Fibroblast of skin of scalp (primary cell): Measurements from ENCODE around the gene CPE.

Source experiments
- DNase-seq: peaks from one replicate; pipeline ENCODE4 v3.0.0-alpha.2; 2013

Gene CPE

GRCh38 chr4:165367040-165367439, 11.8 kb upstream of the CPE start:
- no peak for DNase-seq

- DNase-seq, result no peak
Observed at GRCh38 chr4:165368114-165368513, 10.7 kb upstream of the CPE start.

- no peak for DNase-seq
Observed at GRCh38 chr4:165368567-165368966, 10.2 kb upstream of the CPE start.

- DNase-seq, result no peak
Observed at GRCh38 chr4:165369522-165369921, 9.3 kb upstream of the CPE start.

- DNase-seq, result no peak
Observed at GRCh38 chr4:165370530-165370929, 8.3 kb upstream of the CPE start.

GRCh38 chr4:165375465-165375864, 3.3 kb upstream of the CPE start:
- no peak for DNase-seq

GRCh38 chr4:165378398-165378744, 437 bp upstream of the CPE start:
- no peak for DNase-seq

GRCh38 chr4:165379678-165380064, 863 bp downstream of the CPE start:
- peak; percentile 35 for DNase-seq

- no peak for DNase-seq
Observed at GRCh38 chr4:165380805-165381204, 2.0 kb downstream of the CPE start.

- DNase-seq, result no peak
Observed at GRCh38 chr4:165381821-165382373, 3.1 kb downstream of the CPE start.

- DNase-seq, result no peak
Observed at GRCh38 chr4:165382640-165383039, 3.8 kb downstream of the CPE start.

- peak; percentile 48 for DNase-seq
Observed at GRCh38 chr4:165383591-165384073, 4.8 kb downstream of the CPE start.

GRCh38 chr4:165384186-165384585, 5.4 kb downstream of the CPE start:
- DNase-seq, result no peak

GRCh38 chr4:165384598-165384997, 5.8 kb downstream of the CPE start:
- peak; percentile 83 for DNase-seq

GRCh38 chr4:165385126-165385525, 6.3 kb downstream of the CPE start:
- no peak for DNase-seq

- no peak for DNase-seq
Observed at GRCh38 chr4:165386328-165386727, 7.5 kb downstream of the CPE start.

- DNase-seq, result no peak
Observed at GRCh38 chr4:165388756-165389155, 9.9 kb downstream of the CPE start.

GRCh38 chr4:165393051-165393450, 14.2 kb downstream of the CPE start:
- DNase-seq, result no peak

GRCh38 chr4:165393704-165394103, 14.9 kb downstream of the CPE start:
- DNase-seq, result no peak

GRCh38 chr4:165394275-165394674, 15.5 kb downstream of the CPE start:
- DNase-seq, result peak; percentile 62

GRCh38 chr4:165398570-165398969, 19.8 kb downstream of the CPE start:
- peak; percentile 22 for DNase-seq

- no peak for DNase-seq
Observed at GRCh38 chr4:165402375-165402774, 23.6 kb downstream of the CPE start.

GRCh38 chr4:165403048-165403447, 24.2 kb downstream of the CPE start:
- DNase-seq, result no peak

GRCh38 chr4:165403637-165404036, 24.8 kb downstream of the CPE start:
- DNase-seq, result no peak

- DNase-seq, result no peak
Observed at GRCh38 chr4:165404080-165404479, 25.3 kb downstream of the CPE start.
